AG09309 (cell line): ENCODE results near the gene NHS.

Experiments
- DNase-seq: peaks from one replicate; pipeline ENCODE4 v3.0.0-alpha.2; 2010; ENCODE audit warnings: low read depth
- H3K4me3 ChIP-seq: 2 replicates; pipeline ENCODE4 v1.5.1; 2011; ENCODE audit warnings: mild to moderate bottlenecking, low read depth, low read length, moderate library complexity; ENCODE audit not compliant: control insufficient read depth
- TF ChIP-seq, protein P1 (sequence below): IDR thresholded peaks from 2 replicates; pipeline ENCODE4 v1.5.1; 2011; ENCODE audit warnings: mild to moderate bottlenecking, low read depth, low read length, inconsistent platforms; ENCODE audit not compliant: insufficient read depth, control insufficient read depth; ENCODE audit errors: missing control alignments

Gene NHS

GRCh38 chrX:17773221-17773876, 398.3 kb downstream of the NHS start:
- DNase-seq: no peak
- TF ChIP-seq, protein P1, sequence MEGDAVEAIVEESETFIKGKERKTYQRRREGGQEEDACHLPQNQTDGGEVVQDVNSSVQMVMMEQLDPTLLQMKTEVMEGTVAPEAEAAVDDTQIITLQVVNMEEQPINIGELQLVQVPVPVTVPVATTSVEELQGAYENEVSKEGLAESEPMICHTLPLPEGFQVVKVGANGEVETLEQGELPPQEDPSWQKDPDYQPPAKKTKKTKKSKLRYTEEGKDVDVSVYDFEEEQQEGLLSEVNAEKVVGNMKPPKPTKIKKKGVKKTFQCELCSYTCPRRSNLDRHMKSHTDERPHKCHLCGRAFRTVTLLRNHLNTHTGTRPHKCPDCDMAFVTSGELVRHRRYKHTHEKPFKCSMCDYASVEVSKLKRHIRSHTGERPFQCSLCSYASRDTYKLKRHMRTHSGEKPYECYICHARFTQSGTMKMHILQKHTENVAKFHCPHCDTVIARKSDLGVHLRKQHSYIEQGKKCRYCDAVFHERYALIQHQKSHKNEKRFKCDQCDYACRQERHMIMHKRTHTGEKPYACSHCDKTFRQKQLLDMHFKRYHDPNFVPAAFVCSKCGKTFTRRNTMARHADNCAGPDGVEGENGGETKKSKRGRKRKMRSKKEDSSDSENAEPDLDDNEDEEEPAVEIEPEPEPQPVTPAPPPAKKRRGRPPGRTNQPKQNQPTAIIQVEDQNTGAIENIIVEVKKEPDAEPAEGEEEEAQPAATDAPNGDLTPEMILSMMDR: no peak
- H3K4me3 ChIP-seq: no peak overlapping the region

DNA sequence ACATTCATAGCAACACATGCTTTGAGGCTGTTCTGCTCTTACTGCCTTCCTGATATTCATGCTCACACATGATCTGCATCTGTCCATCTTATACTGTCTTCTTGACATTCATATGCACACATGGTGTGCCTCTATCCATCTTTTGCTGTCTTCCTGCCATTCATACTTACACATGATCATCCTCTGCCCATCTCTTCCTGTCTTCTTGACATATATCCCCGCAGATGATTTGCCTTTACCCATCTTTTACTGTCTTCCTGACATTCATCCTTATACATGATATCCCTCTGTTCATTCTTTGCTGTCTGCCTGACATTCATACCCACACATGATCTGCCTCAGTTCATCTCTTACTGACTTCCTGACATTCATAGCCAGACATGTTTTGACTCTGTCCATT, 399.1 kb downstream of the NHS start:
- TF ChIP-seq, protein P1: no peak

DNA sequence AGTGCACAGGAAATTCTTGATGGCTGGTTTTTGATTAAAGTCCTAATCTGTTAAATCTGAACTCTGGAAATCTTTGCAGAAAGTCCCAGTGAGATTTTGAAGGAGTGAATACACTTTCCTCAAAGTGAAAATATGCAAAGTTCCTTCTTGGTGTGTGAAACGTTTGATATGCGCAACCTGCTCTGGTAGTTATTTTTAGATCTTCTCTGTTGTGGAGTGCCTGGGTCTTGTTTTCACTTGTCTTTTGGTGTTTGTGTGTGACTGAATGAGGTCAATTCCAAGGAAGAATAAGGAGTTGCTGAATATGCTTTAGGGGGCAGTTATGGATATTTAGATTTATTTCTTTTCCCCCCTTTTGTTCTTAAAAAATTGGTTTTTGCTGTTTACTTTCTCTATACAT, 404.0 kb downstream of the NHS start:
- no peak for DNase-seq
- TF ChIP-seq, protein P1: no peak
- H3K4me3 ChIP-seq: no peak overlapping the region

More for the DNA sequence above, 399.1 kb downstream of the NHS start:
- DNase-seq: no peak
- H3K4me3 ChIP-seq: no peak overlapping the region

DNA sequence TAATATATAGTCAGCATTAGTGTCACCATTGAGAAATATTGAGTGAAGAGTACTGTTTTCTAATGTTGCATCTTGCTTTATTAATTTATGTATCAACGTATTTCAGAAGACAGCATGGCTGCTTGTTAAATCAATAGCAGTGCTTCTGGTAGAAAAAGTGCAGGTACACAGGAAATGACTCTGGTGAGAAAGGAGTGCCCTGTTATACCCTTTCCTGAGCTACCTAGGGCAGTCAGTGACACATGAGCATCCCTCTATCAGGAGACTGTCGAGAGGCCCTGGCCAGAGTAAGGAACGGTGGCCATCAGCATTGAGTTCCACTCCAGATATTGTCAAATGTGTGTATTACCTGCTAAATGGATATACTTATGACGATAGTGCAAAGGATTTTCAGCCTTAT, 404.4 kb downstream of the NHS start:
- TF ChIP-seq, protein P1: no peak
- no peak overlapping the region for H3K4me3 ChIP-seq
- no peak for DNase-seq
